Vagina (tissue), 2 donors: ENCODE data around the gene KCNJ15. TPM values are rescaled to one million over a fixed set of nuclear protein-coding genes. Genes with fewer than 3 reads are reported as not detected.

Experiments
- DNase-seq, 2 donors: peaks; one replicate each; pipeline ENCODE4 v3.0.0-alpha.2; 2017; ENCODE audit errors: extremely low spot score in 2 of 2
- H3K27ac ChIP-seq: fragments of 200-600 bp; sonication (generic); one replicate; pipeline ENCODE4 v1.5.1; 2019
- H3K27me3 ChIP-seq: fragments of 200-600 bp; sonication (generic); one replicate; pipeline ENCODE4 v1.5.1; 2019
- H3K36me3 ChIP-seq, 2 donors: fragments of 200-600 bp; sonication (generic); one replicate each; pipeline ENCODE4 v1.5.1; 2017 to 2019
- H3K4me1 ChIP-seq: fragments of 200-600 bp; sonication (generic); one replicate; pipeline ENCODE4 v1.5.1; 2019
- H3K4me3 ChIP-seq, 2 donors: fragments of 200-600 bp; sonication (generic); 1 replicate in 1 of 2; 2 replicates in 1 of 2; pipeline ENCODE4 v1.5.1; 2016 to 2019
- H3K9me3 ChIP-seq: fragments of 200-600 bp; sonication (generic); one replicate; pipeline ENCODE4 v1.5.1; 2019
- CTCF ChIP-seq, 3 experiments: fragments of 450-650 bp in 2 of 3; fragments of 200-600 bp in 1 of 3; sonication (generic) in 1 of 3; IDR thresholded peaks; one replicate each; pipeline ENCODE4 v1.5.1; 2017 to 2019; ENCODE audit warnings: antibody characterized with exemption in 3 of 3, mild to moderate bottlenecking in 2 of 3, moderate library complexity in 2 of 3
- POLR2A ChIP-seq, 2 donors: fragments of 450-650 bp; IDR thresholded peaks; one replicate each; pipeline ENCODE4 v1.6.1; 2017; ENCODE audit warnings: antibody characterized with exemption in 2 of 2, mild to moderate bottlenecking in 2 of 2, moderate library complexity in 2 of 2
- POLR2AphosphoS5 ChIP-seq, 2 donors: sonication (generic); formaldehyde crosslinking; IDR thresholded peaks; one replicate each; pipeline ENCODE4 v1.9.0; 2017; ENCODE audit warnings: antibody characterized with exemption in 2 of 2, mild to moderate bottlenecking in 2 of 2, low read depth in 1 of 2; ENCODE audit not compliant: insufficient read depth in 1 of 2
- intact Hi-C: fragments of 100-400 bp; cut with DNase I; formaldehyde crosslinking; loops from one replicate; pipeline ENCODE4 v1.15.1; 2023
- total RNA-seq: library from RNA; depleted of rRNA; stranded (reverse); fragments of >200 nt; gene quantifications from one replicate; pipeline ENCODE4 v1.2.3, GENCODE V29; 2016

The KCNJ15 gene
- total RNA-seq, 1 donor from 2014 or later = 12.3 TPM

- H3K4me3 ChIP-seq = no peak overlapping the region
- H3K27ac ChIP-seq = no peak overlapping the region
- intact Hi-C loops = no loop called here
- DNase-seq = no peak
- no peaks in the 10 kb centered on the region for H3K27me3 ChIP-seq
- H3K9me3 ChIP-seq = no peaks in the 10 kb centered on the region
- no peaks in the 10 kb centered on the region for H3K4me1 ChIP-seq
- no peaks in the 10 kb centered on the region for H3K36me3 ChIP-seq
- TF ChIP-seq POLR2AphosphoS5 (IDR thresholded peaks at IDR 0.05; ENCODE audit: insufficient read depth in 1 of 2, low read depth in 1 of 2) = no peak
- TF ChIP-seq POLR2A (IDR thresholded peaks at IDR 0.05) = no peak
- no peak for TF ChIP-seq CTCF (IDR thresholded peaks at IDR 0.05)
These were observed 17.1 kb upstream of the KCNJ15 start for GRCh38 chr21:38239672-38240071.

- no peak overlapping the region for H3K27ac ChIP-seq
- H3K27me3 ChIP-seq = no peaks in the 10 kb centered on the region
- no peak for TF ChIP-seq CTCF (IDR thresholded peaks at IDR 0.05)
- TF ChIP-seq POLR2A (IDR thresholded peaks at IDR 0.05) = no peak
- no peak for TF ChIP-seq POLR2AphosphoS5 (IDR thresholded peaks at IDR 0.05; ENCODE audit: insufficient read depth in 1 of 2, low read depth in 1 of 2)
- no peak overlapping the region for H3K4me3 ChIP-seq
- H3K4me1 ChIP-seq = no peaks in the 10 kb centered on the region
- H3K36me3 ChIP-seq = no peaks in the 10 kb centered on the region
- intact Hi-C loops = no loop called here
- DNase-seq = no peak
- H3K9me3 ChIP-seq = no peaks in the 10 kb centered on the region
These were observed 16.7 kb upstream of the KCNJ15 start for GRCh38 chr21:38240129-38240528.

- TF ChIP-seq CTCF (IDR thresholded peaks at IDR 0.05) (no peak), POLR2AphosphoS5 (IDR thresholded peaks at IDR 0.05; ENCODE audit: insufficient read depth in 1 of 2, low read depth in 1 of 2) (no peak), POLR2A (IDR thresholded peaks at IDR 0.05) (no peak)
- Histone ChIP-seq H3K36me3 (no peaks in the 10 kb centered on the region), H3K4me1 (no peaks in the 10 kb centered on the region), H3K9me3 (no peaks in the 10 kb centered on the region), H3K4me3 (no peak overlapping the region), H3K27me3 (no peaks in the 10 kb centered on the region), H3K27ac (no peak overlapping the region)
- intact Hi-C loops = no loop called here
- no peak for DNase-seq
These were observed 15.6 kb upstream of the KCNJ15 start for GRCh38 chr21:38241029-38241740.

GRCh38 chr21:38242061-38242460, 14.7 kb upstream of the KCNJ15 start:
- no peak overlapping the region for H3K4me3 ChIP-seq
- H3K9me3 ChIP-seq = no peaks in the 10 kb centered on the region
- intact Hi-C loops = no loop called here
- H3K4me1 ChIP-seq = no peaks in the 10 kb centered on the region
- H3K27me3 ChIP-seq = no peaks in the 10 kb centered on the region
- H3K36me3 ChIP-seq = no peaks in the 10 kb centered on the region
- H3K27ac ChIP-seq = no peak overlapping the region
- TF ChIP-seq CTCF (IDR thresholded peaks at IDR 0.05) (no peak), POLR2A (IDR thresholded peaks at IDR 0.05) (no peak), POLR2AphosphoS5 (IDR thresholded peaks at IDR 0.05; ENCODE audit: insufficient read depth in 1 of 2, low read depth in 1 of 2) (no peak)
- no peak for DNase-seq

- intact Hi-C loops = no loop called here
- Histone ChIP-seq H3K36me3 (no peaks in the 10 kb centered on the region), H3K4me3 (no peak overlapping the region), H3K4me1 (no peaks in the 10 kb centered on the region), H3K27ac (no peak overlapping the region), H3K27me3 (no peaks in the 10 kb centered on the region), H3K9me3 (no peaks in the 10 kb centered on the region)
- TF ChIP-seq CTCF (IDR thresholded peaks at IDR 0.05) = no peak
- no peak for TF ChIP-seq POLR2AphosphoS5 (IDR thresholded peaks at IDR 0.05; ENCODE audit: insufficient read depth in 1 of 2, low read depth in 1 of 2)
- TF ChIP-seq POLR2A (IDR thresholded peaks at IDR 0.05) = no peak
- no peak for DNase-seq
These were observed 12.9 kb upstream of the KCNJ15 start for GRCh38 chr21:38243732-38244406.
